Right cardiac atrium (tissue), 5 donors: ENCODE data around the gene PNMA6E. TPM values are rescaled to one million over a fixed set of nuclear protein-coding genes. Genes with fewer than 3 reads are reported as not detected.
"Not testable (repeated sequence)": the region's sequence is repeated elsewhere in the genome, so short reads cannot be mapped to it uniquely, and the experiment has no call there.

Experiments
- ATAC-seq, 2 donors: fragments of 200-7000 bp; cut with Tn5 transposase; one replicate each; pipeline versions ENCODE4 v1.8.0 to v1.9.1; 2020; ENCODE audit warnings: moderate library complexity in 2 of 2, mild to moderate bottlenecking in 1 of 2
- DNase-seq, 3 donors: peaks; one replicate each; pipeline ENCODE4 v3.0.0-alpha.2; 2020
- H3K27ac ChIP-seq: one replicate; pipeline ENCODE4 v1.5.1; 2013; ENCODE audit warnings: mild to moderate bottlenecking, low read length, control low read depth, moderate library complexity
- H3K27me3 ChIP-seq: one replicate; pipeline ENCODE4 v1.6.1; 2013; ENCODE audit not compliant: control insufficient read depth, insufficient read depth
- H3K4me1 ChIP-seq: one replicate; pipeline ENCODE4 v1.6.1; 2013; ENCODE audit warnings: low read length; ENCODE audit not compliant: control insufficient read depth, insufficient read depth
- H3K4me3 ChIP-seq: one replicate; pipeline ENCODE4 v1.5.1; 2013; ENCODE audit warnings: low read length, control low read depth
- H3K9me3 ChIP-seq: one replicate; pipeline ENCODE4 v1.6.1; 2013; ENCODE audit warnings: low read length; ENCODE audit not compliant: control insufficient read depth
- WGBS: extraction: QIAGEN DNeasy Blood & Tissue Kit; methylation state at CpG from one replicate; pipeline ENCODE4 v1.1.7; 2013; 5-methylcytosine and 5-hydroxymethylcytosine counted together
- intact Hi-C, 4 donors: fragments of 100-400 bp; cut with DNase I; formaldehyde crosslinking; loops; one replicate each; pipeline versions ENCODE4 v1.11.0 to v1.14.0; 2022 to 2023
- polyA plus RNA-seq: library from polyadenylated mRNA; stranded (reverse); fragments of 200-250 nt; gene quantifications from one replicate; pipeline ENCODE4 v1.2.3, GENCODE V29; 2013
- total RNA-seq, 4 donors: library from RNA; stranded (reverse); fragmentation: NEBNext Ultra II Directional; extraction: Animal tissue kit (Norgen Biotek cat#: 25700); gene quantifications; one replicate each; pipeline ENCODE4 v1.2.1, GENCODE V29; 2021
- donor health status: healthy with polysubstance abuse.
- donor health status: DM: no; HTN: yes; CAD: no.
- donor health status: DM: no; HTN: no; CAD: no.
- donor health status: DM: no; HTN: yes; CAD: no; lungs with severe emphysema.
- donor health status: DM: yes; HTN: yes; CAD: no.

The PNMA6E gene
- total and polyA plus RNA-seq, 5 donors: not detected

GRCh38 chrX:153406011-153406410 lies 4.9 kb upstream of the PNMA6E start:
- H3K27ac ChIP-seq: no peak overlapping the region

DNA sequence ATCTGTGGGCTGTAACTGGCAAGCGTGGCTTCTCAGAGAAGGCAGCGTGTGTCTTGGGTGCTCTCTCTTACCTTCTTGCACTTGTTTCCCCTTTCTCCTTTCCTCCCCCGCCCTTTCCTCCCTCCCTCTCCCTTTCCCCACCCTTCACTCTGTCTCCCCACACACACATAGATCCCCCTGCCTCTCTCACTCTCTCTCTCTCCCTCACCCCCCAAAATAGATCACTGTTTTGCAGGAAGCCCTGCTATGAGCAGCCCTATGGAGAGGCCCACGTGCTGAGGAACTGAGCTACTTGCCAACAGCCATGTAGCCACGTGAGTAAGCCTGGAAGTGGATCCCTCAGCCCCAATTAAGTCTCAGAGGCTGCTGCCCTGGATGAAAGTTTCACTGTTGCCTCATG lies 4.3 kb upstream of the PNMA6E start:
- Histone ChIP-seq H3K4me1 (no peaks in the 10 kb centered on the region), H3K27me3 (no peaks in the 10 kb centered on the region), H3K27ac (no peak overlapping the region), H3K4me3 (no peak overlapping the region), H3K9me3 (no peaks in the 10 kb centered on the region)
- 38% methylated on average over 5 of the region's 5 CpGs for WGBS
- DNase-seq (peak in 1 of 3 donors; percentile 4), ATAC-seq (no peak)
- intact Hi-C loops: no loop called here

More at GRCh38 chrX:153406011-153406410, 4.9 kb upstream of the PNMA6E start:
- WGBS: 85% methylated on average over 9 of the region's 9 CpGs
- peak in 1 of 3 donors; percentile 8 for DNase-seq
- intact Hi-C loops: no loop called here
- Histone ChIP-seq H3K4me3 (no peak overlapping the region), H3K4me1 (no peaks in the 10 kb centered on the region), H3K9me3 (no peaks in the 10 kb centered on the region), H3K27me3 (no peaks in the 10 kb centered on the region)
- ATAC-seq: no peak

GRCh38 chrX:153404333-153404732 lies 3.2 kb upstream of the PNMA6E start:
- H3K4me3 ChIP-seq, intact Hi-C loops, ATAC-seq, H3K4me1 ChIP-seq, H3K27ac ChIP-seq, H3K27me3 ChIP-seq, H3K9me3 ChIP-seq: not testable (repeated sequence)
- 71% methylated on average over 5 of the region's 5 CpGs for WGBS
- peak in 1 of 3 donors; percentile 0 for DNase-seq

GRCh38 chrX:153400146-153401132 lies 711 bp downstream of the PNMA6E start:
- Histone ChIP-seq H3K4me3 (no peak overlapping the region), H3K9me3 (no peaks in the 10 kb centered on the region), H3K27me3 (no peaks in the 10 kb centered on the region), H3K27ac (no peak overlapping the region), H3K4me1 (no peaks in the 10 kb centered on the region)
- DNase-seq: peak in 2 of 3 donors; percentile 58 to 74
- peak in 1 of 2 donors; percentile 62 for ATAC-seq
- intact Hi-C loops: no loop called here
- 73% methylated on average over 57 of the region's 60 CpGs for WGBS

GRCh38 chrX:153398275-153398960 lies 2.7 kb downstream of the PNMA6E start:
- no peak for ATAC-seq
- no peaks in the 10 kb centered on the region for H3K27me3 ChIP-seq
- 75% methylated on average over 17 of the region's 17 CpGs for WGBS
- no peak overlapping the region for H3K27ac ChIP-seq
- DNase-seq: peak in 1 of 3 donors; percentile 28
- intact Hi-C loops: no loop called here
- H3K9me3 ChIP-seq: no peaks in the 10 kb centered on the region
- no peaks in the 10 kb centered on the region for H3K4me1 ChIP-seq
- H3K4me3 ChIP-seq: no peak overlapping the region

- no peak overlapping the region for H3K27ac ChIP-seq
These were observed 3.7 kb downstream of the PNMA6E start for GRCh38 chrX:153397256-153397960.

DNA sequence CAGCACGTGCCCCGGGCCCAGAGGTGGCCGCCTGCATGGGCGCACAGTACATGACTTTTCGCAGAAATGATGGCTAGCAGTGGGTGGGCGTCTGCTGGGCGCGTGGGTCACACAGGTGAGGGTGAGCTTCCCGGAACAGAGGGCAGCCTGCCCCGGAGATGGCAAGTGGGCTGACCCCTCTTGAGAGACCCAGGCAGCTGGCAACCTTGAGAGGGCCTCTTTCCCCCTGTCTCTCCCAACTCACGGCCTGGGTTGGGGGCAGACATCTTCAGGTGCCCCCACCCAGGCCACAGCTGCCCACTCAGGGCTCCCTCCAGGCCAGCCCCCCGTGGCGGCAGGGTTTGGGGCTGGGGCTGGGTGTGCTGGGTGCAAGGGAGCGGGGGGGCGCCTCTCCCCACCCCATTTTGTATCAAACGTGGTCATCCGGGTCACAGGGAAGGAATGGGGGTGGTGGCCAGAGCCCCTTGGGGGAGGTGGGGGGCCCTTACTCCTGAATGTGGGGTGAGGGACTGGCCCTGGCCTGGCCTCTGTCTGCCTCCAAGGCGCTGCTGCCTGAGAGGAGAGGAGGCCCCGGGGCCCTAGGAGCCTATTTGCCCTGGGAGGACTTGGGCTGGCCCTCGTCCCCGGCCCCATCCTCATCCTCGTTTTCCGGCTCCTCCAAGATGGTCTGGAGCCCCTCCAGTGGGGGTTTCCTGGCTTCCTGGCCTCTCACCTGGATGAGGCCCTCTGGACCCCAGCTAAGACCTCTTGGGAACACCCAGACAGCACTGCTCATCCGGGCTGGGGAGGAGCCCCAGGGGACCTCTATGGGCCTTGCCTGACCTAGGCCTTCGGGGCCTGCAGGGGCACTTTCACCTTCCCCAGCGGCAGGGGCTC lies 4.6 kb downstream of the PNMA6E start:
- no peak for ATAC-seq
- 84% methylated on average over 26 of the region's 26 CpGs for WGBS
- peak in 1 of 3 donors; percentile 41 for DNase-seq
- no peaks in the 10 kb centered on the region for H3K4me1 ChIP-seq
- H3K27ac ChIP-seq: no peak overlapping the region
- intact Hi-C loops: no loop called here
- H3K9me3 ChIP-seq: no peaks in the 10 kb centered on the region
- H3K27me3 ChIP-seq: no peaks in the 10 kb centered on the region
- H3K4me3 ChIP-seq: no peak overlapping the region

More at GRCh38 chrX:153397256-153397960, 3.7 kb downstream of the PNMA6E start:
- DNase-seq (peak in 1 of 3 donors; percentile 16), ATAC-seq (no peak)
- Histone ChIP-seq H3K9me3 (no peaks in the 10 kb centered on the region), H3K4me1 (no peaks in the 10 kb centered on the region), H3K27me3 (no peaks in the 10 kb centered on the region), H3K4me3 (no peak overlapping the region)
- WGBS: 81% methylated on average over 27 of the region's 27 CpGs
- intact Hi-C loops: no loop called here

- no peaks in the 10 kb centered on the region for H3K27me3 ChIP-seq
- ATAC-seq (no peak), DNase-seq (peak in 1 of 3 donors; percentile 43)
- H3K9me3 ChIP-seq: no peaks in the 10 kb centered on the region
- H3K4me3 ChIP-seq: no peak overlapping the region
- intact Hi-C loops: no loop called here
- 85% methylated on average over 26 of the region's 26 CpGs for WGBS
- no peaks in the 10 kb centered on the region for H3K4me1 ChIP-seq
- no peak overlapping the region for H3K27ac ChIP-seq
These were observed 5.4 kb downstream of the PNMA6E start for GRCh38 chrX:153395613-153396319.

DNA sequence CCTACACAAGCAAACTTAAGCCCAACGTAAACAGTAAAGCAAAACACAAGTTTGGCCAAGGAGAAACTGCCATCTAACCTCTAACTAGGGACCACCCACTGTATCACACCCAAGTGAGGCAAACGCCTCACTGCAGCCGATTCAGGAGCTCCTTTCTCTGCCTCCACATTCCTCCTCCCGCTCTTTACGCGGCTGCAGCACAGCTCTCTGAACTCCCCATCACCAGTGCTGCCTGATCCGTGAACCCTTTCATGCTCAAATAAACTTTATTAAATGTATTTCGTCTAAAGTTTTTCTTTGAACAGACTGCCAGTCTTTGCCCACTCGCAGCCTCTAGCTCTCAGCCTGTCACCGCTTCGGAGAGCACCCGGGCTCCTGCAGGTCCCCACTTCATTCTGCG lies 6.5 kb downstream of the PNMA6E start:
- Histone ChIP-seq H3K4me3 (no peak overlapping the region), H3K27ac (no peak overlapping the region), H3K9me3 (no peaks in the 10 kb centered on the region), H3K27me3 (no peaks in the 10 kb centered on the region), H3K4me1 (no peaks in the 10 kb centered on the region)
- no peak for ATAC-seq
- no peak for DNase-seq
- WGBS: 55% methylated on average over 13 of the region's 13 CpGs
- intact Hi-C loops: no loop called here
